Activated CD4-positive, alpha-beta T cell treated with anti-CD3 and anti-CD28 coated beads, Interleukin-2, Interleukin-4, amounts not matched to agents 100 ng/mL and 50 ng/mL, durations not matched to agents 16 hours and 8 hours (primary cell): ENCODE results near the gene HLF.

Experiments used
- DNase-seq: peaks from one replicate; pipeline ENCODE4 v3.0.0-alpha.2; 2020; ENCODE audit warnings: low spot score

HLF gene

GRCh38 chr17:55292094-55292493 lies 27.3 kb downstream of the HLF start:
- no peak for DNase-seq

GRCh38 chr17:55294042-55294751 lies 29.4 kb downstream of the HLF start:
- DNase-seq: no peak

GRCh38 chr17:55295411-55296170 lies 30.8 kb downstream of the HLF start:
- peak; percentile 58 for DNase-seq

- no peak for DNase-seq
These were observed 31.5 kb downstream of the HLF start for GRCh38 chr17:55296171-55296695.

GRCh38 chr17:55296699-55297098 lies 31.9 kb downstream of the HLF start:
- DNase-seq: no peak

- DNase-seq: no peak
These were observed 33.5 kb downstream of the HLF start for GRCh38 chr17:55298111-55298730.

- DNase-seq: no peak
These were observed 34.5 kb downstream of the HLF start for GRCh38 chr17:55299162-55299838.

- DNase-seq: no peak
These were observed 35.1 kb downstream of the HLF start for GRCh38 chr17:55299890-55300289.

- no peak for DNase-seq
These were observed 35.9 kb downstream of the HLF start for GRCh38 chr17:55300479-55301290.

GRCh38 chr17:55301521-55302406 lies 37.0 kb downstream of the HLF start:
- no peak for DNase-seq

GRCh38 chr17:55302407-55302787 lies 37.6 kb downstream of the HLF start:
- no peak for DNase-seq

- no peak for DNase-seq
These were observed 38.3 kb downstream of the HLF start for GRCh38 chr17:55303008-55303493.

- DNase-seq: peak; percentile 24
These were observed 39.0 kb downstream of the HLF start for GRCh38 chr17:55303701-55304145.

GRCh38 chr17:55304171-55304859 lies 39.6 kb downstream of the HLF start:
- DNase-seq: no peak

- no peak for DNase-seq
These were observed 40.7 kb downstream of the HLF start for GRCh38 chr17:55305321-55306087.

- DNase-seq: no peak
These were observed 43.1 kb downstream of the HLF start for GRCh38 chr17:55307879-55308278.

- no peak for DNase-seq
These were observed 44.0 kb downstream of the HLF start for GRCh38 chr17:55308613-55309391.

GRCh38 chr17:55311767-55312375 lies 47.1 kb downstream of the HLF start:
- no peak for DNase-seq
